Loucy (cell line): ENCODE measurements around the gene NAXD.

ENCODE experiments used
- H2AFZ ChIP-seq: fragments of 200-600 bp; sonication (generic); 2 replicates; pipeline ENCODE4 v1.6.0; 2016; ENCODE audit warnings: antibody characterized with exemption, mild to moderate bottlenecking, low read length, moderate library complexity
- H3F3A ChIP-seq: fragments of 200-600 bp; 2 replicates; pipeline ENCODE4 v1.6.0; 2016; ENCODE audit warnings: antibody characterized with exemption, low read depth, mild to moderate bottlenecking
- H3K27me3 ChIP-seq: fragments of 200-600 bp; sonication (generic); 2 replicates; pipeline ENCODE4 v1.6.1; 2014; ENCODE audit warnings: low read length, mild to moderate bottlenecking; ENCODE audit not compliant: insufficient read depth, poor library complexity, severe bottlenecking
- H3K36me3 ChIP-seq: fragments of 200-600 bp; sonication (generic); 2 replicates; pipeline ENCODE4 v1.6.1; 2016; ENCODE audit warnings: low read length; ENCODE audit not compliant: insufficient read depth
- H3K4me1 ChIP-seq: fragments of 200-600 bp; sonication (generic); 2 replicates; pipeline ENCODE4 v1.5.1; 2014; ENCODE audit warnings: low read length, mild to moderate bottlenecking; ENCODE audit not compliant: insufficient read depth, poor library complexity, severe bottlenecking
- H3K4me2 ChIP-seq: fragments of 200-600 bp; sonication (generic); 2 replicates; pipeline ENCODE4 v1.6.0; 2014; ENCODE audit warnings: antibody characterized with exemption, low read length, low read depth, mild to moderate bottlenecking; ENCODE audit not compliant: poor library complexity, severe bottlenecking
- H3K4me3 ChIP-seq: fragments of 200-600 bp; sonication (generic); 2 replicates; pipeline ENCODE4 v1.5.1; 2014; ENCODE audit warnings: low read length, mild to moderate bottlenecking, mixed read lengths; ENCODE audit not compliant: poor library complexity, severe bottlenecking
- H3K79me2 ChIP-seq: fragments of 200-600 bp; sonication (generic); 2 replicates; pipeline ENCODE4 v1.6.1; 2014; ENCODE audit warnings: low read length; ENCODE audit not compliant: insufficient read depth
- H3K9ac ChIP-seq: fragments of 200-600 bp; sonication (generic); 2 replicates; pipeline ENCODE4 v1.6.0; 2014; ENCODE audit warnings: mild to moderate bottlenecking, low read depth, low read length, moderate library complexity; ENCODE audit not compliant: poor library complexity, severe bottlenecking
- H3K9me2 ChIP-seq: fragments of 200-600 bp; sonication (generic); replicated peaks from 2 replicates; pipeline ENCODE4 v1.6.1; 2016; ENCODE audit warnings: low read depth, low read length, mixed read lengths
- H3K9me3 ChIP-seq: fragments of 200-600 bp; sonication (generic); 2 replicates; pipeline ENCODE4 v1.6.1; 2014; ENCODE audit warnings: mild to moderate bottlenecking, antibody characterized with exemption, low read length, low read depth; ENCODE audit not compliant: insufficient read depth
- H4K20me1 ChIP-seq: fragments of 200-600 bp; sonication (generic); 2 replicates; pipeline ENCODE4 v1.6.0; 2014; ENCODE audit warnings: antibody characterized with exemption, low read length, mild to moderate bottlenecking; ENCODE audit not compliant: insufficient read depth, poor library complexity, severe bottlenecking
- CTCF ChIP-seq: fragments of 200-600 bp; sonication (generic); conservative IDR thresholded peaks from 2 replicates; pipeline ENCODE4 v1.5.1; 2014; ENCODE audit warnings: mild to moderate bottlenecking, antibody characterized with exemption, low read length
- EZH2phosphoT487 ChIP-seq: fragments of 200-600 bp; IDR thresholded peaks from 2 replicates; pipeline ENCODE4 v1.6.1; 2018; ENCODE audit warnings: antibody characterized with exemption, mild to moderate bottlenecking, moderate library complexity, borderline replicate concordance

Gene NAXD

GRCh38 chr13:110652764-110653163, 37.4 kb downstream of the NAXD start:
- Histone ChIP-seq H3K9ac (no peak overlapping the region), H3K9me3 (no peaks in the 10 kb centered on the region), H4K20me1 (peaks cover 13% of the 10 kb centered on the region), H3K9me2 (no peaks in the 10 kb centered on the region), H3K4me3 (no peak overlapping the region), H3K27me3 (no peaks in the 10 kb centered on the region), H3K36me3 (peaks cover 35% of the 10 kb centered on the region; the same call in 1 of the 2 replicates), H3K4me2 (no peak overlapping the region), H3K4me1 (peaks cover 2% of the 10 kb centered on the region), H2AFZ (no peak overlapping the region), H3F3A (no peaks in the 10 kb centered on the region), H3K79me2 (no peaks in the 10 kb centered on the region; the same call in 1 of the 2 replicates)
- TF ChIP-seq EZH2phosphoT487, result no peak
- TF ChIP-seq CTCF, result no peak

GRCh38 chr13:110653271-110653670, 37.9 kb downstream of the NAXD start:
- Histone ChIP-seq H3K4me3 (no peak overlapping the region), H3K4me2 (no peak overlapping the region), H4K20me1 (peaks cover 17% of the 10 kb centered on the region), H3K4me1 (peaks cover 7% of the 10 kb centered on the region), H3K79me2 (no peaks in the 10 kb centered on the region; the same call in 1 of the 2 replicates), H3K27me3 (no peaks in the 10 kb centered on the region), H3K9me2 (no peaks in the 10 kb centered on the region), H3K36me3 (peaks cover 35% of the 10 kb centered on the region; the same call in 1 of the 2 replicates), H3K9ac (no peak overlapping the region), H3F3A (no peaks in the 10 kb centered on the region), H2AFZ (no peak overlapping the region), H3K9me3 (no peaks in the 10 kb centered on the region)
- TF ChIP-seq EZH2phosphoT487 (no peak), CTCF (no peak)

- no peak overlapping the region for H2AFZ ChIP-seq
- no peak for TF ChIP-seq EZH2phosphoT487
- no peak for TF ChIP-seq CTCF
- H3K36me3 ChIP-seq, result peaks cover 35% of the 10 kb centered on the region; the same call in 1 of the 2 replicates
- no peak overlapping the region for H3K4me2 ChIP-seq
- H3K79me2 ChIP-seq, result no peaks in the 10 kb centered on the region; the same call in 1 of the 2 replicates
- peaks cover 8% of the 10 kb centered on the region for H3K4me1 ChIP-seq
- no peaks in the 10 kb centered on the region for H3K9me2 ChIP-seq
- H4K20me1 ChIP-seq, result peaks cover 17% of the 10 kb centered on the region
- H3F3A ChIP-seq, result no peaks in the 10 kb centered on the region
- no peaks in the 10 kb centered on the region for H3K27me3 ChIP-seq
- H3K9me3 ChIP-seq, result no peaks in the 10 kb centered on the region
- no peak overlapping the region for H3K4me3 ChIP-seq
- H3K9ac ChIP-seq, result no peak overlapping the region
Observed at GRCh38 chr13:110653851-110654250, 38.5 kb downstream of the NAXD start.
